ENCODE data around the gene S100A11.
"Not testable (repeated sequence)": the region's sequence is repeated elsewhere in the genome, so short reads cannot be mapped to it uniquely, and the experiment has no call there.

Gene S100A11

GRCh38 chr1:152036267-152037216, at the start of gene S100A11:
Gene S100A11, minus strand, starts transcription at chr1:152037004. Its CDS starts 89 bp downstream, at chr1:152036915.
- TF ChIP-seq CTCF (IDR thresholded peaks at IDR 0.05; ENCODE audit: low read depth, low read length, missing control alignments): no peak
- DNase-seq (ENCODE audit: low read depth): peak; percentile 64
- peak within 1 kb of the TSS; percentile 90 for H3K4me3 ChIP-seq (ENCODE audit: low read depth, low read length)
- in situ Hi-C loops (cut with HindIII; ENCODE audit: low sequenced_read_pairs): no loop called here

GRCh38 chr1:152084853-152085252, 48.0 kb upstream of the S100A11 start:
- no peak for DNase-seq (ENCODE audit: low read depth)
- in situ Hi-C loops (cut with HindIII; ENCODE audit: low sequenced_read_pairs): no loop called here
- H3K4me3 ChIP-seq (ENCODE audit: low read depth, low read length): no peak overlapping the region
- no peak for TF ChIP-seq CTCF (IDR thresholded peaks at IDR 0.05; ENCODE audit: low read depth, low read length, missing control alignments)

GRCh38 chr1:152081026-152081425, 44.2 kb upstream of the S100A11 start:
- in situ Hi-C loops (cut with HindIII; ENCODE audit: low sequenced_read_pairs); DNase-seq (ENCODE audit: low read depth); H3K4me3 ChIP-seq (ENCODE audit: low read depth, low read length): not testable (repeated sequence)

- H3K4me3 ChIP-seq (ENCODE audit: low read depth, low read length); DNase-seq (ENCODE audit: low read depth); in situ Hi-C loops (cut with HindIII; ENCODE audit: low sequenced_read_pairs): not testable (repeated sequence)
Measured at GRCh38 chr1:152080494-152080893, 43.7 kb upstream of the S100A11 start.

- no peak for TF ChIP-seq CTCF (IDR thresholded peaks at IDR 0.05; ENCODE audit: low read depth, low read length, missing control alignments)
- in situ Hi-C loops (cut with HindIII; ENCODE audit: low sequenced_read_pairs): no loop called here
- H3K4me3 ChIP-seq (ENCODE audit: low read depth, low read length): no peak overlapping the region
- no peak for DNase-seq (ENCODE audit: low read depth)
Measured at GRCh38 chr1:152078831-152079441, 42.1 kb upstream of the S100A11 start.

- no peak overlapping the region for H3K4me3 ChIP-seq (ENCODE audit: low read depth, low read length)
- in situ Hi-C loops (cut with HindIII; ENCODE audit: low sequenced_read_pairs): no loop called here
- no peak for TF ChIP-seq CTCF (IDR thresholded peaks at IDR 0.05; ENCODE audit: low read depth, low read length, missing control alignments)
- DNase-seq (ENCODE audit: low read depth): no peak
Measured at GRCh38 chr1:152072311-152072710, 35.5 kb upstream of the S100A11 start.

- in situ Hi-C loops (cut with HindIII; ENCODE audit: low sequenced_read_pairs): no loop called here
- H3K4me3 ChIP-seq (ENCODE audit: low read depth, low read length): no peak overlapping the region
- TF ChIP-seq CTCF (IDR thresholded peaks at IDR 0.05; ENCODE audit: low read depth, low read length, missing control alignments): no peak
- DNase-seq (ENCODE audit: low read depth): no peak
Measured at GRCh38 chr1:152071123-152071522, 34.3 kb upstream of the S100A11 start.

All from astrocyte of the cerebellum (primary cell).